ENCODE data around the gene B4GALNT4.
"Not testable (repeated sequence)": the region's sequence is repeated elsewhere in the genome, so short reads cannot be mapped to it uniquely, and the experiment has no call there.

B4GALNT4 gene

DNA sequence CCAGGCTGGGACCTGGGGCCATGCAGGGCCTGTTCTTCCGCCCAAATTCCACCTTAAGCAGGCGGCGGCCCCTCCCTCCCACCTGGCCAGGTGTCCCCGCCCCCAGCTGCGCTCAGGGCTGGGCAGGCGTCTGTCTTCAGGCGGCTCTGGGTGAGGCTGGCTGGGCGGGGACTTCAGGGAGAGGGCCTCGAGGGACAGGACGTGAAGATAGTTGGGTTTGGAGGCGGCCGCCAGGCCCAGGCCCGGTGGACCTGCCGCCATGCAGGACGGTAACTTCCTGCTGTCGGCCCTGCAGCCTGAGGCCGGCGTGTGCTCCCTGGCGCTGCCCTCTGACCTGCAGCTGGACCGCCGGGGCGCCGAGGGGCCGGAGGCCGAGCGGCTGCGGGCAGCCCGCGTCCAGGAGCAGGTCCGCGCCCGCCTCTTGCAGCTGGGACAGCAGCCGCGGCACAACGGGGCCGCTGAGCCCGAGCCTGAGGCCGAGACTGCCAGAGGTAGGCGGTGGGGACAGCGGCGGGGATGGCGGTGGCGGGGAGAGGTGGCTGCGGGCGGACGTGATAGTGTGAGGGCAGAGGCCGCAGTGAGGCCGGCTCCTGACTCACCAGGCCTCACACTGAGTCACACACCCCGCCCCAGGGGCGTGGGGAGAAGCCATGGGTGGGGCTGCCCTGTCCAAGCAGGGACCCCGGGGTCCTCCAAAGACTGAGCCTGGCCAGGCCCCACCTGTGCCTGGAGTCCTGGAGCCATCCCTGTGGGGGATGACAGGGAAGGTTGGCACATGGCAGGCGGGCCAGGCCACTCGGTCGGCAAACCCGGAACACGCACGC is 24.9 kb downstream of the B4GALNT4 start, which contains the start of gene PKP3:
Gene PKP3 (plus strand): TSS at position 176 of the 824 bp plus-strand sequence. CDS start 84 bp downstream, at position 260.
- DNase-seq = peak; percentile 61

DNA sequence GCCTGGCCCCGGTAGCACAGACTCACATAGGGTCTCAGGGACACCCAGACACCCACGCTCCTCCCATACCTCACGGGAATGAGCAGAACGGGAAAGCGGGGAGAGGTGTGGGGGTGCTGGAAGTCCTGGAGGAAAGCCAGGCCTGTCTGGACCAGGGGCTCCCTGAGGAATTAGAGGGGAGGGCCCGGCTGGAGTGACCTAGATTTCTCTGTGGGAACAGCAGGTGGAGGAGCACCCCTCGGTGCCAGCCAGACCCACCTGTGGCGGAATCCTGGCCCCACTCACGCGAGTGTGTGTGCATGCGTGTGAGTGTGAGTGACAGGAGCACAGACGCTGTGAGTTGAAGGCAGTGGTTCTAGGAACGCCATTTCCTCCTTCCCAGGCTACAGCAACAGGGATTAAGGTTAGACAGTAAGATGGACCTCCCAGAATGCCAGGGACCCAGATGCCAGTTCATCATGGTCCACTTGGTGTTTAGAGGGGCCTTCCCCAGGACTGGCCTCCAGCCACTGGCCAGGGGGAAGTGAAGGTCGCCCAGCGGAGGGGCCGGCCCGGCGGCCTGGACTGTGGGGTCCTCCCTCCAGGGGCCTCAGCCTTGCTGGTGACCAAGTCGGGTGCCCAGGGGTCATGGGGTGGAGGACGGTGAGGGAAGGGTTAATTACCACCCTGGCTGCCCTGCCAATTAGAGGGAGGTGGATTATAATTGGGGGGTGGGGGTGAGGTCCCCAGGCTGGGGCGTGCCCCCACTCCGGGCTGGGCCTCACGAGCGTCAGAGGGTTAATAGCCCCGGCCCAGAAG is 25.8 kb downstream of the B4GALNT4 start:
- DNase-seq = no peak

DNA sequence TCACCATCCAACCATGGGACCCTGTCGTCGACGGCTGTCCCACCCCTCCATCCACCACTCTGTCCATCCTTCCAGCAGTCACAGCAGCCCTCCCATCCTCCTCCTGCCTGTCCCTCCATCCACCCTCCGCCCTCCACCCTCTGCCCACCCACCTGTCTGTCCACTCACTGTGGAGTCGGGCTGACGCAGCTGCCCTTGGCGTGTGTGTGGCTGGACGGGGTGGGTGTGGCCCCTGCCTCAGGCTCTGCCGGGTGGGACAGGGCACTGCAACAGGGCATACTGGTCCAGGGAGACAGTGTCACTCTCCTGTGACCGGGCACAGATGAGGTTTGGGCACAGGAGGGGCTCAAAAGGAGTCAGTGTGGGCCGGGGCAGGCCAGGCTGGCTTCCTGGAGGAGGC is 26.6 kb downstream of the B4GALNT4 start:
- no peak for DNase-seq

DNA sequence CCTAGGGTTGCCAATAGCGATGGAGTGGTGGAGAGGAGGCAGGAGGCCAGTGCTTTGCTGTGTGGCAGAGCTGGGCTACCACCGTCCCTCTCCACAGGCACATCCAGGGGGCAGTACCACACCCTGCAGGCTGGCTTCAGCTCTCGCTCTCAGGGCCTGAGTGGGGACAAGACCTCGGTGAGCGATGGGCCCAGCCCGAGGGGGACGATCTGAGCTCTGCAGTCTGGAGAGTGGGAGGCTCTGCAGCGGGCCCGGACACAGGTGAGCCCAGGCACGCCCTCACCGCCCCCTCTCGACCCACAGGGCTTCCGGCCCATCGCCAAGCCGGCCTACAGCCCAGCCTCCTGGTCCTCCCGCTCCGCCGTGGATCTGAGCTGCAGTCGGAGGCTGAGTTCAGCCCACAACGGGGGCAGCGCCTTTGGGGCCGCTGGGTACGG is 27.2 kb downstream of the B4GALNT4 start:
- no peak for DNase-seq

DNA sequence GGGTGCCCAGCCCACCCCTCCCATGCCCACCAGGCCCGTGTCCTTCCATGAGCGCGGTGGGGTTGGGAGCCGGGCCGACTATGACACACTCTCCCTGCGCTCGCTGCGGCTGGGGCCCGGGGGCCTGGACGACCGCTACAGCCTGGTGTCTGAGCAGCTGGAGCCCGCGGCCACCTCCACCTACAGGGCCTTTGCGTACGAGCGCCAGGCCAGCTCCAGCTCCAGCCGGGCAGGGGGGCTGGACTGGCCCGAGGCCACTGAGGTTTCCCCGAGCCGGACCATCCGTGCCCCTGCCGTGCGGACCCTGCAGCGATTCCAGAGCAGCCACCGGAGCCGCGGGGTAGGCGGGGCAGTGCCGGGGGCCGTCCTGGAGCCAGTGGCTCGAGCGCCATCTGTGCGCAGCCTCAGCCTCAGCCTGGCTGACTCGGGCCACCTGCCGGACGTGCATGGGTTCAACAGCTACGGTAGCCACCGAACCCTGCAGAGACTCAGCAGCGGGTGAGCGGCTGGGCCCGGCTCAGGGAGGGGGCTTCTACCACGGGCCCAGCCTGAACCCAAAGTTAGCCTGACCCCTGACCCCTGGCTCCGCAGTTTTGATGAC is 27.7 kb downstream of the B4GALNT4 start:
- peak; percentile 50 for DNase-seq

DNA sequence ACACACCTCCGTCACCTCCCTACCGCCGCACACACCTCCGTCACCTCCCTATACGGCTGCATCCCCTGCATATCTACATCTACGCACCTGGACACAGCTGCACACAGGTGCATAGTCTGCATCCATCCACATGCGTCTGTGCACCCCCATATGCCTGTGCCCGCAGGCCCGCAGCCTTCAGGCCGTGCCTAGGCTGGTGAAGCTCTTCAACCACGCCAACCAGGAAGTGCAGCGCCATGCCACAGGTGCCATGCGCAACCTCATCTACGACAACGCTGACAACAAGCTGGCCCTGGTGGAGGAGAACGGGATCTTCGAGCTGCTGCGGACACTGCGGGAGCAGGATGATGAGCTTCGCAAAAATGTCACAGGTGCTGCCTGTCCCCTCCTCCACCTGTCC is 29.5 kb downstream of the B4GALNT4 start:
- no peak for DNase-seq

DNA sequence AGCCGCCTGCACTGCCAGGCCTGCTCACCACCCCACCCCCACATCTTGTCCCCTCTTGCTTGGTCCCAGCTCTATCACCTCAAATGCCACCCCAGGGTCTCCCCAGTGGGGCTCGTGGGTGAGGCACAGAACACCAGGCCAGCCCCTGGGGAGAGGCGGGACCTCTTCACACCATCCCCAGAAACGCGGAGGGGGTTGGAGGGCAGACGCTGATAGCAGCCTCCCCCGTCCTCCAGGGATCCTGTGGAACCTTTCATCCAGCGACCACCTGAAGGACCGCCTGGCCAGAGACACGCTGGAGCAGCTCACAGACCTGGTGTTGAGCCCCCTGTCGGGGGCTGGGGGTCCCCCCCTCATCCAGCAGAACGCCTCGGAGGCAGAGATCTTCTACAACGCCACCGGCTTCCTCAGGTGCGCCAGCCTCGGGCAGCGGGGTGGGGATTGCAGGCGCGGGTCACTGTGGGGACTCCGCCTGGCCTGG is 30.5 kb downstream of the B4GALNT4 start:
- DNase-seq = no peak

DNA sequence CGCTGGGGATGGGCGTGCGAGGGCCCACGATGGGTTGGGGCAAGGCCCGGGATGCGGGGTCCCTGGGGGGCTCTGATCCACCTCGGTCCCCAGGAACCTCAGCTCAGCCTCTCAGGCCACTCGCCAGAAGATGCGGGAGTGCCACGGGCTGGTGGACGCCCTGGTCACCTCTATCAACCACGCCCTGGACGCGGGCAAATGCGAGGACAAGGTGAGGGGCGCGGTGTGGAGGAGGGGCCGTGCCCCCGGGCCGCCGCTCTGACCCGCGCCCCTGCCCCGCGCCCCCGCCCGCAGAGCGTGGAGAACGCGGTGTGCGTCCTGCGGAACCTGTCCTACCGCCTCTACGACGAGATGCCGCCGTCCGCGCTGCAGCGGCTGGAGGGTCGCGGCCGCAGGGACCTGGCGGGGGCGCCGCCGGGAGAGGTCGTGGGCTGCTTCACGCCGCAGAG is 31.0 kb downstream of the B4GALNT4 start:
- DNase-seq = no peak

DNA sequence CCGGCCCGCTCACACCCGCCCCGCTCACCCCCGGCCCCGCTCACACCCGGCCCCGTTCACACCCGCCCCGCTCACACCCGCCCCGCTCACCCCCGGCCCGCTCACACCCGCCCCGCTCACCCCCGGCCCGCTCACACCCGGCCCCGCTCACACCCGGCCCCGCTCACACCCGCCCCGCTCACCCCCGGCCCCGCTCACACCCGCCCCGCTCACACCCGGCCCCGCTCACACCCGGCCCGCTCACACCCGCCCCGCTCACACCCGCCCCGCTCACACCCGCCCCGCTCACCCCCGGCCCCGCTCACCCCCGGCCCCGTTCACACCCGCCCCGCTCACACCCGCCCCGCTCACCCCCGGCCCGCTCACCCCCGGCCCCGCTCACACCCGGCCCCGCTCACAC is 31.9 kb downstream of the B4GALNT4 start:
- not testable (repeated sequence) for DNase-seq

DNA sequence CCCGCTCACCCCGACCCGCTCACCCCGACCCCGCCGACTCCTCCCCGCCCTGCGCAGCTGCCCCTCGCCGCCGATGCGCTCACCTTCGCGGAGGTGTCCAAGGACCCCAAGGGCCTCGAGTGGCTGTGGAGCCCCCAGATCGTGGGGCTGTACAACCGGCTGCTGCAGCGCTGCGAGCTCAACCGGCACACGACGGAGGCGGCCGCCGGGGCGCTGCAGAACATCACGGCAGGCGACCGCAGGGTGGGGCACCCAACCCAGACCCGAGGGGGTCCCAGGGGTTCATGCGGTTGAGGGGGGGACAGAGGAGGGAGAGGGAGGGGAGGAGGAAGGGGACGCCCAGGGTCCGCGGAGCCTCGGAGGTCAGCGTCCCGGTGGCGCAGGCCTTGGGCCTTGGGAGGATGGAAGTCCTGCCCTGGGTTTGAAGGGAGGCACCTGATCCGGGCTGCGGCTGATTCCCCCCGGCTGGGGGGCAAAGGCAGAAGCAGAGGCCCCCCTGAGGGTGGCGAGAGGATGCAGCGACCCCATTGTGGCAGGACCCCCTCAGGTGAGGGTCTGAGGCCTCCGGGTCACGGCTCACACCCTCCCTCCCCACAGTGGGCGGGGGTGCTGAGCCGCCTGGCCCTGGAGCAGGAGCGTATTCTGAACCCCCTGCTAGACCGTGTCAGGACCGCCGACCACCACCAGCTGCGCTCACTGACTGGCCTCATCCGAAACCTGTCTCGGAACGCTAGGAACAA is 33.9 kb downstream of the B4GALNT4 start:
- no peak for DNase-seq

DNA sequence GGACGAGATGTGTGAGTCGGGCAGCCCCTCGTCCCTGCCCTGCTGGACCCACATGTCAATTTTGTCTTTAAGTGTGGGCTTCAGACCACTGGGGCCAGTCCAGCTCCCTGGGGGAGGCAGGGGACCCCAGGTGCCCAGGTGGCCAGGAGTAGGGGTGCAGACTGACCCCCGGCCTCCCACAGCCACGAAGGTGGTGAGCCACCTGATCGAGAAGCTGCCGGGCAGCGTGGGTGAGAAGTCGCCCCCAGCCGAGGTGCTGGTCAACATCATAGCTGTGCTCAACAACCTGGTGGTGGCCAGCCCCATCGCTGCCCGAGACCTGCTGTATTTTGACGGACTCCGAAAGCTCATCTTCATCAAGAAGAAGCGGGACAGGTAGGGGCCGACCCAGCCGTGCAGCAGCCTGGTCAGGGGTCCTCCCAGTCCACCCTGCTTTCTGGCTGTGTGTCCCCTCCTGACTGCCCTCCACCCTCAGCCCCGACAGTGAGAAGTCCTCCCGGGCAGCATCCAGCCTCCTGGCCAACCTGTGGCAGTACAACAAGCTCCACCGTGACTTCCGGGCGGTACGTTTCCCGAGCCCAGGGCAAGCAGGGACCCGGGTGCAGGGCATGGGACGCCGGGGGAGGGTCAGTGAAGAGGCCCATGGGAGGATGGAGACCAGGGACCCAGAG is 34.6 kb downstream of the B4GALNT4 start:
- DNase-seq = no peak

DNA sequence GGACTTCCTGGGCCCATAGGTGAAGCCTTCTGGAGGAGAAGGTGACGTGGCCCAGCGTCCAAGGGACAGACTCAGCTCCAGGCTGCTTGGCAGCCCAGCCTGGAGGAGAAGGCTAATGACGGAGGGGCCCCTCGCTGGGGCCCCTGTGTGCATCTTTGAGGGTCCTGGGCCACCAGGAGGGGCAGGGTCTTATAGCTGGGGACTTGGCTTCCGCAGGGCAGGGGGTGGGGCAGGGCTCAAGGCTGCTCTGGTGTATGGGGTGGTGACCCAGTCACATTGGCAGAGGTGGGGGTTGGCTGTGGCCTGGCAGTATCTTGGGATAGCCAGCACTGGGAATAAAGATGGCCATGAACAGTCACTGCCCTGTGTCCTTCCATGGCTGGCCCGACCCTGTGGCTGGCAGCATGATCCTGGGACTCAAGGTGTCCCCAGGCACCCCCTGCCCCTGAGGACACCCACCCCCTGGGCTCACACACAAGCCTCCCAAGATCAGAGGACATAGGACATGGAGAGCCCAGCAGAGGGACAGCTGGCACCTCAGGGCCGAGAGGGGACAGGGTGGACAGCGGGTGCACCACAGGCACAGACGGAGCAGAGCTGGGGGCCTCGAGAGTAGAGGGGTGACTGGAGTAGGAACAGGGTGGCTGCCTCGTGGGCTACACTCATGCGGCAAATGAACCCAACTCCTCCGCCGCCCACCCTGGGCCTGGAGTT is 35.4 kb downstream of the B4GALNT4 start:
- DNase-seq = no peak

DNA sequence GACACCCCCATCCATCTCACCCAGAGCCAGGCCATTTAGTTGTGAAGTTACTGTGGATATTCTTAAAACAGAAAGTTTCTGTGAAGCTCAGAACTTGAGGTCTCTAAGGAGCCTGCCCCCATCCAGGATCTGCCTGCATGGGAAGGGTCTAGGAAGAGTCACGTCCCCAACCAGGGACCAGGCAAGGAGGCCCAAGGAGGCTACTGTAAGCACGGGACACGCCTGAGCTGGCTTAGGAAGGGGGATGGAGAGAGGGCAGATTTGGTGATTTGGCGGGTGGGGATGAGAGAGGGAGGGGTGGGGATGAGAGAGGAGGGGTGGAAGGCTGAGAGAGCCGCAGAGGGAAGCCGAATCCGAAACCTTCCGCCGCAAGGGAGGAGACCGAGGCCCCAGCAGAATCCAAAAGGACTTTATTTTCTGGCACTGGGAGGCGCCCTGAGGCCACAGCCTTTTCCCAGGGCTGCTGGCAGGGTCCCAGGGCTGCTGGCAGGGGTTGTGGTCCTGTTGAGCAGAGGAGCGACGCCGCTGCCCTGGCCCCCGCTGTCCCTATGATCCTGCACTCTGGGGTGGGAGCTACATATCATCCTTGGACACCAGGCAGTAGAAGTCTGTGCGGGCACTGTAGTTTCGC is 36.1 kb downstream of the B4GALNT4 start:
- no peak for DNase-seq

DNA sequence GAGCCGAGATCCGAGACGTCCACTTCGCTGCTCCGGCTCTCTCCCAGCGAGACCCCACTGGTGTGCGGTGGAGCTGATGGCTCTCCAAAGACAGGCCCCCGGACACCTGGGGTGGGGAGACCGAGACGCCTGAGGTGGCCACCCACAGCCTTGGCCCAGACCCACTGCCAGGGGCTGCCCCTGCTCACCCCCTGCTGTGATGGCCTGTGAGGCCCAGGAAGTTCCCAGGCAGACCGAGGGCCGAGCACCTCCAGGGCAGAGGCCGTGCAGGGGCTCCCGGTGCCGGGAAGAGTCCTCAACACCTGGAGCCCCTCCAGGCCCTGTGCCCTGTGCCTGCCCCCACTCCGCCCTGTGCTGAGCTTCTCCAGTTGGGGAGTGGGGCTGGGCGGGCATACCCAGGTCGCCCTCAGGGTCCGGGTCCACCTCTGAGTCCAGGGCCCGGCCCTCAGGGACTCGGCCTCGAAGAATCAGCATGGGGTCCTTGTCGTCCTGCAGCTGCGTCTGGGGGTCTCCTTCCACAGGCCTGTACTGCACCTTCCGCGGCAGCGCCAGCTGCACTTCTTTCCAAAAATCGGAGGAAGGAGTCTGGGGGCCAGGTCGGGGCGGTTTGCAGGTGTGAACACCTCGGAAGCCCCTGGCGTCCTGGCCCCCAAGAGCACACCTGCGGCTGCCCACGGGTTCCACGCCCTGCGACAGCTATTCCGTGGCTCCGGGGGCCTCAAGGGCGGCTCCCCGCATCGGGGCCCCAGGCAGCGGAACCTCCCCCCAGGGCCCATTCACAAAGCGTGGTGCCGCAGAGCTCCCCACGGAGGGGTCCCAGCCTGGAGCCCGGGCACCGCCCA is 36.9 kb downstream of the B4GALNT4 start:
- DNase-seq = no peak

DNA sequence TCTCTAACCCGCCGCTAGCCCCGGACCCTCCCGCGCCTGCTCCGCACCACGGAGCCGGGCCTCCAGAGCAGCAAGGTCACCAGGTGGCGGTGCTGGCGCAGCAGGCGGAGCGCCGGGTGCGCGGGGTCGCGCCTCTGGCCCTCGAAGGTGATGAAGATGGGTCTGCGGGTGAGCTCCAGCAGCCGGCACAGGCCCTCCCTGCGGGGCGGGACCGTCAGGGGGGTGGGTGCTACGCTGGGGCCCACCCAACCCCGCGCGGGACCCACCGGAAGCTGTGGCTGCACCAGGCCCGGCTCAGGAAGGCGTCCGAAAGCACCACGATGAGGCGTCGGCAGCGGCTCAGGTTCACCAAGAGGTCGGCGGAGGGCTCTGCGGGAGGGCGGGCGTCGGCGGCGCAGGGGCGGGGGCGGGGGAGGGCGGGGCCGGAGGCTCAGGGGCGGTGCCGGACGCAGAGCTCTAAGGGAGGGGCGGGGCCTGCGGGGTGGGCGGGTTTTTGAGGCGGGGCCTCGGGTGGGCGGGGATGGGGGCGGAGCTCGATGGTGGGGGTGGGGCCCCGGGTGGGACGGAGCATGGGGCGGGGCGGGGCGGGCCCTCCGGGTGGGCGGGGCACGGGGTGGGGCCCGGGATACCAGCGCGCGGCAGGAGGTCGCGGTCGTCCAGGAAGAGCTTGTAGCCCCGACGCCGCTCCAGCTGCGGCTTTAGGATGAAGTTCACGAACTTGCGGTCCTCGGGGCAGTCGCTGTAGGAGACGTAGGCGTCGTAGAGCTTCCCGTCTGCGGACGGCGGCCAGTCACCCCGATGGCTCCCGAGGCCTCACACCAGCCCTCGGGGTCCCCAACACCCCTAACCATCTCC is 37.7 kb downstream of the B4GALNT4 start:
- peak; percentile 42 for DNase-seq

DNA sequence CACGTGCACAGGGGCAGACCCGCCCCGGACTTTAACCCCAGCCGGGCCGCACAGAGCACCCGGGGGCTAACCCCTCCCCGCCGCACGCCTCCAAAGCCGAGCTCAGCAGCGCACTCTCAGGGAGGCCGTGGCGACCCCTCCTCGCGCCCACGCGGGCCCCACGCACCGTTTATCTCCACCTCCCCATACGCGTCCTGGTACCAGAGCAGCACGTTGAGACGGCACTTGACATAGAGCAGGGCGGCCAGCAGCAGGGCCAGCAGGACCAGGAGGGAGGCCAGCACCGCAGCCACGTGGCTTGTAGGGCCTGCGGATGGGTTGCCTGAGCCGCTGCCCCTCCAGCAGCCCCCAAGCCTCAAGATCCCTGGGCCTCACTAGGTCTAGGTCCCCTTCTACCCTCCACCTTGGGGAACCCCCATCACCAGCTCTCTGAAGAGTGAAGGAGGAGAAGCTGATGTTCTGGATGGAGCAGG is 38.4 kb downstream of the B4GALNT4 start:
- DNase-seq = no peak

DNA sequence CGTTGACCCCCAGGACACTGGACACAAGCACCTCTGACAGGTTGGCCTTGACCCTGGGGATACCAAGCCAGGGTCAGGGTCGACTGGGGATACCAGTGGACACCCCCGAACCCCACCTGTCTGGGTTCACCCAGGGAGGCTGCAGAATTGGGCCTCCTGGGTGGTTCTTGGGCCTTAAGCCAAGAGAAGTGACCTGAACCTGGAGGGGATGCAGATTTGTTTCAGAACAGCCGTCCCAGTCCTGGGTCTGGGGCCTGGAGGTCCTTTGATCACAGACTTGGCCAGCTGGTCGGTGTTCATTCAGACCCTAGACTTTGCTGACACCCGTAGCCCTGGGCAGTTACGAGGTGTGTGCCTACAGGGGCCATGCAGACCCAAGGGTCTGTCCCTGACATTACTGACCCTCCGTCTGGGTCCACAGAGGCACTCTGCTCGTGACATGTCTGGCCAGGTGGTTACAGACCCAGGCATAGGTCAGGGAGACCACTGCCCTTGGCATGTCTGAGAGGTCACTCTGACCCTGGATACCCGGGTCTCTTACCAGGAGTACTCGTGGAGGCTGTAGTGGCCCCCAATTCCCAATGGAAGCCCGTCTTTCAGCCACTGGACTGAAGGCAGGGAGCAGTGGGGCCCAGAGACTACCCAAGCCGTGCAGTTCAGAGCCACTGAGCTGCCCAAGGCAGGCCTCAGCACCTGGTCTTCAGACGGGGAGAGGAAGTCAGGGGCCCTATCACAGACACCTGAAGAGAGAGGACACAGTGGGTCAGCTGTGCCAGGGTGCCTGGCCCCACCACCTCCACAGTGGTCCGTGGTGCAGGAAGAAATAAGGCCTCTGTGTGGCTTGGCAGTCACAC is 39.1 kb downstream of the B4GALNT4 start:
- DNase-seq = no peak
